Activated T-helper 2 cell treated with anti-CD3 and anti-CD28 coated beads, Interferon-gamma antibody, Interleukin-2, Interleukin-4, amounts not matched to agents 10 μg/mL and 5 μg/mL and 100 μg/mL, durations not matched to agents 14 hours and 24 hours and 36 hours (primary cell): ENCODE data around the gene RELL2. TPM values are rescaled to one million over a fixed set of nuclear protein-coding genes. Genes with fewer than 3 reads are reported as not detected.

Experiments used
- DNase-seq: peaks from one replicate; pipeline ENCODE4 v3.0.0; 2021; ENCODE audit warnings: low spot score
- H3K27ac Mint-ChIP-seq: one replicate; pipeline ENCODE4 v1.8.0; 2021; ENCODE audit warnings: mixed read lengths
- H3K27me3 Mint-ChIP-seq: one replicate; pipeline ENCODE4 v1.8.0; 2021; ENCODE audit warnings: low read depth, mixed read lengths
- H3K36me3 Mint-ChIP-seq: one replicate; pipeline ENCODE4 v1.8.0; 2021; ENCODE audit warnings: low read depth, mixed read lengths
- H3K4me1 Mint-ChIP-seq: one replicate; pipeline ENCODE4 v1.8.0; 2021; ENCODE audit warnings: low read depth, mixed read lengths
- H3K4me3 Mint-ChIP-seq: one replicate; pipeline ENCODE4 v1.8.0; 2021; ENCODE audit warnings: low read depth, mild to moderate bottlenecking, moderate library complexity, mixed read lengths
- H3K9me3 Mint-ChIP-seq: one replicate; pipeline ENCODE4 v1.8.0; 2021; ENCODE audit warnings: mixed read lengths
- intact Hi-C: fragments of 100-400 bp; cut with micrococcal nuclease; formaldehyde crosslinking; loops from one replicate; pipeline ENCODE4 v1.15.1; 2023
- total RNA-seq: library from RNA; stranded (reverse); gene quantifications from 2 replicates; pipeline ENCODE4 v1.2.3, GENCODE V29; 2022

Gene RELL2
- total RNA-seq, 1 donor from 2014 or later: 15.9 TPM

DNA sequence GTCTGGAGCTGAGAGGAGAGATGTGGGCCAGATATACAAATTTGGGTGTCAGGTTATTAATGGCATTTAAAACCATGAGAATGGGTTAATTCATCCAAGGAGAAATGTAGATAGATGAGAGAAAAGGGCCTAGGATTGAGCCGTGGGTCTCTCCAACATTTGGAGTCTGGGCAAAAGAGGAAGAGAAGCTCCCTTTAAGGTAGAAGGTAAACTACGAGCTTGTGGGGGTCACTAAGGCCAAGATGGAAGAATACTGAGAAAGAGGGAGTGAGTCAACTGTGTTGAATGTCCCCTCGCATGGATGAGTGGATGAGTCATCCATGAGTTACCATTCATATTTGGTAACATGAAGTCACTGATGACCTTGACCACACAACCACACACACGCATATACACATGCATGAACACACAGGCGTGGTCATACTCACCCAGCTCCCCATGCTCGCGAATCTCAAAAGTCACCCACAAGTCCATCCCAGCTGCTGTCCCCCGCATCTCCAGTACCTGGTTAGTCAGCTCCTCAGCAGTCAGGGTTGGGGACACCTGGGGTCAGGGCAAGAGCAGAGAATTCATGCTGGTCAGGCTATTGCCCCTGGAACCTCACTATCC lies 21.2 kb downstream of the RELL2 start:
- intact Hi-C loops: no loop called here
- Mint-ChIP-seq H3K9me3 (no peaks in the 10 kb centered on the region), H3K4me1 (peaks cover 3% of the 10 kb centered on the region), H3K27me3 (no peaks in the 10 kb centered on the region), H3K4me3 (no peak overlapping the region), H3K27ac (no peak overlapping the region), H3K36me3 (peaks cover 4% of the 10 kb centered on the region)
- no peak for DNase-seq

DNA sequence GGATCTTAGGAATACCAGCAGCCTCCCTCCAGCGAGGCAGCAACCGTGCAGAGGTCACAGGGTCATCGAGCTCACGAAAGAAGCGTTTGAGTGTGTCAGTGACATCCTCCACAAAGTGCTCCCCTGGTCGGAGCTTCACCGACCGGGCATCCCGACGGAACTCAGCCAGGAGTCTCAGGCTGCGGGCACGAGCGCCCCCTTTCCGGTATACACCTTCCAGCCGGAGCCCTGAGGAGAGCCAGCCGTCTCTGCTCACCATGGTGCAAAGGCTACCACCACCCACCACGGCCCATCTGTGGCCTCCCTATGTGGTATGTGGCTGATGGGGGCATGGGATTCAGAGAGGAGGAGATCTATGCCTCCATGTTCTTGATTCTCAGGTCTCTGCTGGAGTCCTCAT lies 25.2 kb downstream of the RELL2 start:
- Mint-ChIP-seq H3K27me3 (no peaks in the 10 kb centered on the region), H3K4me3 (no peak overlapping the region), H3K9me3 (no peaks in the 10 kb centered on the region), H3K36me3 (peaks cover 4% of the 10 kb centered on the region), H3K27ac (no peak overlapping the region), H3K4me1 (peaks cover 7% of the 10 kb centered on the region)
- intact Hi-C loops: no loop called here
- DNase-seq: no peak

DNA sequence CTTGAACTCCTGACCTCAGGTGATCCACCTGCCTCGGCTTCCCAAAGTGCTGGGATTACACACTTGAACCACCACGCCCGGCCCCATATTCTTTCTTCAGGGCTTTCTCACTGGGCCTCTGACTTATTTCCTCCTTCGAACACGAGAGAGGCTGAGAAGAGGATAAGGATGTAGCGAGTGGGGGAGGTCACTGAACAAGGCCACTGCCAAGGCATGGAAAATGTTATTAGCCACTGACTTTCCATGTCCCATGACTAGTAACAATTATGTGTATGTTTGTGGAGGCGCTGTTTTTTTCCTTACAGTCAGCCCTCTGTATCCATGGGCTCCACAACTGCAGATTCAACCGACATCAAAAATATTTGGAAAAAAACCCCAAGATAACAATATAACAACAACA lies 26.7 kb downstream of the RELL2 start:
- DNase-seq: no peak
- H3K9me3 Mint-ChIP-seq: no peaks in the 10 kb centered on the region
- peaks cover 4% of the 10 kb centered on the region for H3K4me1 Mint-ChIP-seq
- H3K4me3 Mint-ChIP-seq: no peak overlapping the region
- H3K36me3 Mint-ChIP-seq: no peaks in the 10 kb centered on the region
- intact Hi-C loops: no loop called here
- no peak overlapping the region for H3K27ac Mint-ChIP-seq
- no peaks in the 10 kb centered on the region for H3K27me3 Mint-ChIP-seq

DNA sequence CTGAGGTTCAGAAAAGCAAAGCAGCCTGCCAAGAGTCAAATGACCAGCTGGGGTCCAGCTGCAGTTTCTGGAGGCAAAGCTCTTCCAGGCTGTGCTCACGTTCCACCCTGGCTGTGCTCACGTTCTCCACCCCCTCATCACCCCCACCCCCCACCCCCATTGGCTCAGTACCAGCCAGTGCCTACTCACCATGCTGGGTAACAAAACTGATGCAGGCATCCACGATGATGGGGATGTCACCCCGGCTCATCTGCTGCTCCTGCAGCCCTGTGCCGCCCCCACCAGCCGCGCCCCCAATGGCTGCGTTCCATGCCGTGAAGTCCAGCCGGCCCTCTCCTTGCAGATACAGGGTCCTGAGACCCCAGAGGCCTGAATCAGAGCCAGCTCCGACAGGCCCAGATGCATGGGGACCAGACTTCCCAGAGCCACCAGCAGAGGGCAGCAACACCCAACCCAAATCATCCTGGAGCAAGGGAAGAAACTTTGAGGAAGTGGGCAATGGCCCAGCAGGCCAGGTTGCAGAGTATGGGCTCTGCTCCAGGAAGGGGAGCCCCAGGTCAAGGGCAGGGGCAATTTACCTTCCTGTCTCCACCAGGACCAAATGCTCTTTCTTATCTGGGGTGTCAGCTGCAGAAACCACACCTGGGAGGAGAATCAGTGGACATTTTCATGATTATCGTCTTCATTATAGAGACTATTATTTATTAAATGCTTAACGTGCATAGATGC lies 28.1 kb downstream of the RELL2 start:
- Mint-ChIP-seq H3K4me3 (no peak overlapping the region), H3K9me3 (no peaks in the 10 kb centered on the region), H3K4me1 (peaks cover 5% of the 10 kb centered on the region), H3K36me3 (no peaks in the 10 kb centered on the region), H3K27me3 (no peaks in the 10 kb centered on the region), H3K27ac (no peak overlapping the region)
- DNase-seq: peak; percentile 61
- intact Hi-C loops: loop anchor here (1.0 kb wide), 1 partner anchor 214 kb away; no protein-coding TSS in a partner anchor

DNA sequence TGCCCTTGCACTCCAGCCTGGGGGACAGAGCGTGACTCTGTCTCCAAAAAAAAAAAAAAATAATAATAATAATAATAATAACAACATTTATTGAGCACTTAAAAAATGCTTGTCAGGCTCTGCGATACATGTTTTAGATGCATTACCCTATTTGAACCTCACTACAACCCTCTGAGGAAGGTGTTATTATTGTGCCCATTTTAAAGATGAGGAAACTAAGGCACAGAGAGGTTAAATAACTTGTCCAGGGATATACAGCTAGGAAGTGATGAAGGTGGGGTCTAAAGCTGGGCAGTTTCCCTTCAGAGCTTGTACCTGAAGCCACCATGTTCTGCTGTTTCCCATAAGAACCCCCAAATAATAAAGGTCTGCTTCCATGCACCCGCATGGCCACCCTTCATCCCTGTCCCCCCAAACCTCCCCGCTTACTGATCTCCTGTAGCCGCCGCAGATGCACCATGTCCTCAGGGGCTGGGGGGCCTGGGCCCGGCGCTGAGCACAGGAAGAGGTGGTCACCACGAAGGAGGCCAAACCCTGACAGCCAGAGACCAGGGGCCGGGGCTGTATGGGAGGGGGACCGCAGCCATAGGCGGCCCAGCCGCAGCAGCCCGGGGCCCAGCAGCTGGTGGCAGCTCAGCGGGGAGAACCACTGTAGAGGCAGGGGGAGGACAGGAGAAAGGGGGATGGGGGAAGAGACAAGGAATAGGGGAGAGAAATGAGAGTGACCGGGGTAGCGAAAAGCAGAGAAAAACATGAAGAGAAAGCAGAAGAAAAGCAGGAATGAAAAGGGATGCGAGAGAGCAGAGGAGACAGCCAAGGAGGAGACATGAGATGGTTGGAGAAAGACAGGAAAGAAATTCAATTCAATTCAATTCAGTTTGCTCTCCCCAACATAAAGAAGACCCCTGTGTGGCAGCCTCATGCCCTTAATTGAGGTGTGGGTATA lies 29.5 kb downstream of the RELL2 start:
- Mint-ChIP-seq H3K9me3 (no peaks in the 10 kb centered on the region), H3K4me1 (peaks cover 5% of the 10 kb centered on the region), H3K27me3 (no peaks in the 10 kb centered on the region), H3K36me3 (no peaks in the 10 kb centered on the region), H3K27ac (no peak overlapping the region), H3K4me3 (no peak overlapping the region)
- DNase-seq: no peak
- intact Hi-C loops: loop anchor here (1.0 kb wide), 1 partner anchor 213 kb away; no protein-coding TSS in a partner anchor

DNA sequence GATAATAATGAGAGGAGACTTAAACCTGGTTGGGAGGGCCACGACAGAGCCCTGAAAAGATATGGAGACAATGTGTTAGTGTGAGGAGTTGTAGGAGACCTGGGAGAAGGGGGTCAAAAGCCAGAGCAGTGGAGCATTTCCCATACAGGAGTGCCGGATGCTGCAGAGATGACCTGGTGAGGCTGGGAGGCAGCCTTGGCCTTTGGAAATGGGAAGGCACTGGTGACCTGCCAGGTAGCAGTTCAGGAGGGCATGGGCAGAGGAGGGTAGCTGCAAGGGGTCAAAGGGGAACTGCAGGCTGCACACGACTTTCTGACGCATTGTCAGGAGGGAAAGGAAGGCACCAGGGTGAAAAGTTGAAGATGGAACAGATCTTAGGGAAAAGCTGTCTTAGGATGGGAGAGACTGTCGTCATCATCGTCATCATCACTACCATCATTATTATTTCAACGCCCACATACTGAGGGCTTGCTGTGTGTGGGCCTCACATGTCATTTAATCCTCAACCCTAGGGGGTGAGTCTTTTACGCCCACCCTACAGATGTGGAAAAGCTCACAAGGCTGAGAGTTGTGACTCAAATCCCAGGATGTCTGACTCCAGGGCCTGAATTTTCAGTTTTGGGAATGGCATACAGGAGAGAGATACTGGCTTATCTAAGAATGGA lies 31.9 kb downstream of the RELL2 start:
- H3K4me1 Mint-ChIP-seq: peaks cover 5% of the 10 kb centered on the region
- H3K36me3 Mint-ChIP-seq: no peaks in the 10 kb centered on the region
- H3K27me3 Mint-ChIP-seq: no peaks in the 10 kb centered on the region
- H3K4me3 Mint-ChIP-seq: no peak overlapping the region
- H3K27ac Mint-ChIP-seq: no peak overlapping the region
- H3K9me3 Mint-ChIP-seq: no peaks in the 10 kb centered on the region
- DNase-seq: no peak
- intact Hi-C loops: no loop called here

DNA sequence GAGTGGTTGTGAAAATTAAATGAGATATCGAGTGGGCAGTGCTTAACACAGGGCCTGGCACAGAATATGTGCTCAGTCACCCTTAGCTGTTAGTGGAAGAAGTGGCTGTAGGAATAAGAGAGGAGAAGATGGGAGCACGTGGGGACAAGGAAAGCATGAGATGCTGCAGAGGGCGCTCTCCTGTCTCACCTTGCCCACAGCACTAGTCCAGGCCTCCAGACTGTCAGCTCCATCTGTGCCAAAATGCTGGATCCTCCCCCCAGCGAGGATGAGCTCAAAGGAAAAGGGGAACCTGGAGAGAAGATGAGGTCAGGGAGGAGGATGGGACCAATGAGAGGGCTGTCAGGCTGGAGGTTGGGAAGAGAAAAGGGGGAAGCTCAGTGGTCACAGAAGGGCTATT lies 32.7 kb downstream of the RELL2 start:
- Mint-ChIP-seq H3K4me3 (no peak overlapping the region), H3K9me3 (no peaks in the 10 kb centered on the region), H3K4me1 (peaks cover 5% of the 10 kb centered on the region), H3K27ac (no peak overlapping the region), H3K36me3 (no peaks in the 10 kb centered on the region), H3K27me3 (no peaks in the 10 kb centered on the region)
- DNase-seq: no peak
- intact Hi-C loops: no loop called here

DNA sequence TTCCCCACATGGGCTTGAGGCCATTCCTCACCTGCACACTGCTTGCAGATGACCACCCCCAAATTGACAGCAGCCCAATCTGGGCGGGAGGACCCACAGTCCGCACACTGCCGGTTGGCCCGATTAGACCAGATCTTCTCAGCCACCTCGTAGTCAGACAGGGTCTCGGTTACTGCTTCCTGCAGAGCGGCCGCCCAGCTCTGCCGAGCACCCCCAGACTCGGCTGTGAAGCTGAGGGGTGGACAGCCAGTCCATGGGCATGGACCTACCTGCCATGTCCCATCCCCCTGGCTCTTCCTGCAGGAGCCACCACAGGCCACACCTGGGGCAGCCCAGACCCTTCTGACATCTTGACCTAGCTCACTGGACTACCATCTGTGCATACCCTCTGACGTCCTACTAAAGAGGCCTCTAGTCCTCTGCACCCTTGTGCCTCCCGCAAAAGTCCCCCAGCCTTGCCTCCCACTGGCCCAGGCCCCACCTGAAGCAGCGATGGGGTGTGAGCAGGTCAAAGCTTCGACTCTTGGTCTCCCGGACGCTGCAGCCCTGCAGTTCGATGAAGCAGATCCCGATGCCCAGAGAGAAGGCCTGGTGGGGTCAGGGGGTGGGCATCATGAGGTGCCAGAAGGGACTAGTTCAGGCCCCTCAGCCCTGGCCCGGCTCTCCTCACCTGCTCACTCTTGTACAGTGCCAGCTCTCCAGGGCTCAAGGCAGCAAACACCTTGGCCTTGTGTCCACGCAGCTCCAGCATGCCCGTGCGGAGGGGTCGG lies 35.5 kb downstream of the RELL2 start:
- no peaks in the 10 kb centered on the region for H3K9me3 Mint-ChIP-seq
- no peaks in the 10 kb centered on the region for H3K36me3 Mint-ChIP-seq
- DNase-seq: no peak
- intact Hi-C loops: no loop called here
- no peaks in the 10 kb centered on the region for H3K27me3 Mint-ChIP-seq
- H3K27ac Mint-ChIP-seq: no peak overlapping the region
- H3K4me3 Mint-ChIP-seq: no peak overlapping the region
- H3K4me1 Mint-ChIP-seq: peaks cover 1% of the 10 kb centered on the region

DNA sequence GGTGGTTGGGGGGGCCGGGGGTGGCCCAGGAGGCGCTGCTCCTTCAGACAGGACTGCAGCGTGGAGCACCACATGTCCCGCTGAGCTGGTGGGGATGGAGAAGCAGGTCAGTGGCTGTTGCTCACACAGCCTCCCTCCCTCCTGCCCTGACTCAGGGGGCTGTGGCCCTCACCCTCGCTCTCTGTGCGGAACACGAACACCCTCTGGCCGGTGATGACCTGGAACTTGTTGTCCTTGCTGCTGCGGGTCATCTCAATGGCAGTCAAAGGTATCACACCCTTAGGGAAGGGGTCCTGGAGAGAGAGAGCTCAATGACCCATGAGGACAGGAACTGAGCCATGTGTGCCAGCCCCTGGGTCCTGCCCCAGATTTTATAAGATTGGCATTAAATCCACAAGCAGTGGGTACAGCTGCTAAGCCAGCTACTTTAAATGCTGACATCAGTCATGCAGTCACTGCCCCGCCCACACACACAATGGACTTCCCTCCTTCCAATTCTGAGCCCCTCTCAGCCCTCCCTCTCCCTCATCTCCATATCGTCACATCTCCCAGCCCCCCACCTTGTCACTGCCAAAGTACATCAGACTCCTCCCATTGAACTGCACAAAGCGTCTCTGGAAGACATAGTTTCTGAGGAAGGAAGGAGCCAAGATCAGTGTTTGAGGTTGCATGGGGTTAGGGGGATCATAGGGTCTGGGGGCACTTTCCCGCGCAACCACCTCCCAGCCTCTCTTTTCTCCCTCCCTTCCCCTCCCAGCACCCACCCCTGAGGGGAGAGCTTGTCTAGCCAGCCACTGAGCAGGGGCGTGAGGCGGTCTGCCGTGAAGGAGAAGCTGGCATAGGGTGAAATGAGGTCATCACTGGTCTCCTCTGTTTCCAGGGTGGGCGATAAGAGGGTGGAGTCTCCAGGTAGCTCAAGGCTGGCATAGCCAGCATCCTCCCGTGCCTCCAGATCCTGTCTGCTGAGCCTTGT lies 36.3 kb downstream of the RELL2 start:
- H3K36me3 Mint-ChIP-seq: no peaks in the 10 kb centered on the region
- intact Hi-C loops: no loop called here
- H3K27ac Mint-ChIP-seq: no peak overlapping the region
- peaks cover 1% of the 10 kb centered on the region for H3K4me1 Mint-ChIP-seq
- no peak for DNase-seq
- no peaks in the 10 kb centered on the region for H3K9me3 Mint-ChIP-seq
- H3K27me3 Mint-ChIP-seq: no peaks in the 10 kb centered on the region
- no peak overlapping the region for H3K4me3 Mint-ChIP-seq

DNA sequence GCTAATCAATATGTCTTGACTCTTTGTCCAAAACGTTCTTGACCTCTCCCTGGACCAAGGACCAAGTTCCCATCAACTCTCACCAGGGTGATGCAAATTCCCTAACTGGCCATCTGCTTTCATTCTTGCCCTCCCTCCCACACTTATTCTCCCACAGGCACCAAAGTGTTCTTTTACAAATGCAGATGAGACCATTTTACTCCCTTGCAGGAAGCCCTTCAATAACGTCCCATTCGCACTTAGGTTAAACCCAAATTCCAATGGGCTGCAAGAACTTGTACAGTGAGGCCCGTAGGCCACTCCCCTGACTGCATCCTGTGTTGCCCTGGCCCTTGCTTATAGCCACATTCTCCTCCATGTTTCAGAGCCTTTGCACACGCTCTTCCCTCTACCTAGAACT lies 38.0 kb downstream of the RELL2 start:
- no peaks in the 10 kb centered on the region for H3K9me3 Mint-ChIP-seq
- H3K27me3 Mint-ChIP-seq: no peaks in the 10 kb centered on the region
- no peak overlapping the region for H3K4me3 Mint-ChIP-seq
- intact Hi-C loops: no loop called here
- H3K36me3 Mint-ChIP-seq: no peaks in the 10 kb centered on the region
- no peak overlapping the region for H3K27ac Mint-ChIP-seq
- no peak for DNase-seq
- no peaks in the 10 kb centered on the region for H3K4me1 Mint-ChIP-seq

DNA sequence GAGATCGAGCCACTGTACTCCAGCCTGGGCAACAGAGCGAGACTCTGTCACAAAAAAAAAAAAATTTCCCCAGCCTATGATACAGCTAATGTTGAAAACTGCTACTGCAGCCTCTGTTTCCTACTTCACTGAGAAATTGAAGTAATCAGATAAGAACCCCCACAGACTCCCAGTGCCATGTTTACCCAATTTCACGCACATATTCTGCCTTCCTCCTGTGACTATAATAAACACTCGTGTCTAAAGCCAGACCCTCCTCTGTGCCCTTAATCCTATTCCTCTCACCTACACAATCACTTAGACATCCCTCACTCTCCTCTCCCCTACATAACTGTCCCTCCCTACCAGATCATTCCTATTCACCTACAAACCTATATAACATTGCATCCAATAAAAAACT lies 38.9 kb downstream of the RELL2 start:
- no peaks in the 10 kb centered on the region for H3K4me1 Mint-ChIP-seq
- H3K27me3 Mint-ChIP-seq: no peaks in the 10 kb centered on the region
- H3K9me3 Mint-ChIP-seq: no peaks in the 10 kb centered on the region
- H3K36me3 Mint-ChIP-seq: no peaks in the 10 kb centered on the region
- H3K27ac Mint-ChIP-seq: no peak overlapping the region
- no peak for DNase-seq
- intact Hi-C loops: no loop called here
- no peak overlapping the region for H3K4me3 Mint-ChIP-seq
